ENCODE data around the gene CDK17. TPM values are rescaled to one million over a fixed set of nuclear protein-coding genes. Genes with fewer than 3 reads are reported as not detected.

The CDK17 gene
- total RNA-seq, 1 experiment from 2014 or later: 23.9 TPM

- Histone ChIP-seq H3K4me2 (ENCODE audit: low read length) (no peak overlapping the region), H3K4me3 (ENCODE audit: low read length) (no peak overlapping the region), H3K9ac (ENCODE audit: low read length) (no peak overlapping the region), H4K20me1 (ENCODE audit: low read length) (peaks cover 19% of the 10 kb centered on the region; the same call in 1 of the 2 replicates), H3K27me3 (ENCODE audit: low read length) (no peaks in the 10 kb centered on the region), H3K27ac (ENCODE audit: low read length) (no peak overlapping the region), H3K79me2 (ENCODE audit: low read length) (peaks cover 90% of the 10 kb centered on the region), H3K9me2 (replicated peaks; ENCODE audit: low read length) (no peaks in the 10 kb centered on the region), H3K9me3 (ENCODE audit: low read length) (no peaks in the 10 kb centered on the region), H3K36me3 (ENCODE audit: low read depth, low read length) (no peaks in the 10 kb centered on the region), H2AFZ (ENCODE audit: low read length) (no peak overlapping the region), H3K4me1 (ENCODE audit: insufficient read depth, low read length) (peaks cover 5% of the 10 kb centered on the region; the same call in 1 of the 2 replicates), H3F3A (ENCODE audit: low read length, unreplicated experiment) (no peaks in the 10 kb centered on the region)
- ChIA-PET CTCF (no interaction called here), POLR2A (ENCODE audit: unreplicated experiment) (no interaction called here)
- intact Hi-C loops (cut with micrococcal nuclease): no loop called here
- no TSS peak for BruUV-seq (replicated peaks)
- ATAC-seq: 0 out of 2 replicates have a peak, but pooled peaks have one; percentile 21
- no peak for TF ChIP-seq EZH2phosphoT487 (IDR thresholded peaks at IDR 0.05; ENCODE audit: borderline replicate concordance, low read length)
- TF ChIP-seq EZH2 (IDR thresholded peaks at IDR 0.05; ENCODE audit: low read length, unreplicated experiment): no peak
- TF ChIP-seq CTCF (conservative IDR thresholded peaks at IDR 0.05; ENCODE audit: low read depth, low read length): no peak
- DNase-seq: peak; percentile 26
Observed at GRCh38 chr12:96359328-96359727, 40.9 kb downstream of the CDK17 start.

- no peaks in the 10 kb centered on the region for H3F3A ChIP-seq (ENCODE audit: low read length, unreplicated experiment)
- peaks cover 90% of the 10 kb centered on the region for H3K79me2 ChIP-seq (ENCODE audit: low read length)
- TF ChIP-seq EZH2phosphoT487 (IDR thresholded peaks at IDR 0.05; ENCODE audit: borderline replicate concordance, low read length) (no peak), CTCF (conservative IDR thresholded peaks at IDR 0.05; ENCODE audit: low read depth, low read length) (no peak), EZH2 (IDR thresholded peaks at IDR 0.05; ENCODE audit: low read length, unreplicated experiment) (no peak)
- H2AFZ ChIP-seq (ENCODE audit: low read length): no peak overlapping the region
- no peak for DNase-seq
- CTCF ChIA-PET: no interaction called here
- no peaks in the 10 kb centered on the region for H3K36me3 ChIP-seq (ENCODE audit: low read depth, low read length)
- no TSS peak for BruUV-seq (replicated peaks)
- H3K4me2 ChIP-seq (ENCODE audit: low read length): no peak overlapping the region
- no peak overlapping the region for H3K27ac ChIP-seq (ENCODE audit: low read length)
- no peaks in the 10 kb centered on the region for H3K4me1 ChIP-seq (ENCODE audit: insufficient read depth, low read length)
- no peak for ATAC-seq
- H4K20me1 ChIP-seq (ENCODE audit: low read length): peaks cover 38% of the 10 kb centered on the region; the same call in 1 of the 2 replicates
- no peak overlapping the region for H3K9ac ChIP-seq (ENCODE audit: low read length)
- H3K4me3 ChIP-seq (ENCODE audit: low read length): no peak overlapping the region
- intact Hi-C loops (cut with micrococcal nuclease): no loop called here
- no peaks in the 10 kb centered on the region for H3K9me3 ChIP-seq (ENCODE audit: low read length)
- H3K9me2 ChIP-seq (replicated peaks; ENCODE audit: low read length): no peaks in the 10 kb centered on the region
- POLR2A ChIA-PET (ENCODE audit: unreplicated experiment): no interaction called here
- H3K27me3 ChIP-seq (ENCODE audit: low read length): no peaks in the 10 kb centered on the region
Observed at GRCh38 chr12:96356831-96357230, 43.4 kb downstream of the CDK17 start.

GRCh38 chr12:96354844-96355534, 45.2 kb downstream of the CDK17 start:
- Histone ChIP-seq H3K4me1 (ENCODE audit: insufficient read depth, low read length) (no peaks in the 10 kb centered on the region), H3K9me3 (ENCODE audit: low read length) (no peaks in the 10 kb centered on the region), H4K20me1 (ENCODE audit: low read length) (peaks cover 37% of the 10 kb centered on the region), H3F3A (ENCODE audit: low read length, unreplicated experiment) (no peaks in the 10 kb centered on the region), H2AFZ (ENCODE audit: low read length) (no peak overlapping the region), H3K36me3 (ENCODE audit: low read depth, low read length) (no peaks in the 10 kb centered on the region), H3K9me2 (replicated peaks; ENCODE audit: low read length) (no peaks in the 10 kb centered on the region), H3K9ac (ENCODE audit: low read length) (no peak overlapping the region), H3K4me3 (ENCODE audit: low read length) (no peak overlapping the region), H3K27ac (ENCODE audit: low read length) (no peak overlapping the region), H3K4me2 (ENCODE audit: low read length) (no peak overlapping the region), H3K27me3 (ENCODE audit: low read length) (no peaks in the 10 kb centered on the region), H3K79me2 (ENCODE audit: low read length) (peaks cover 90% of the 10 kb centered on the region)
- intact Hi-C loops (cut with micrococcal nuclease): no loop called here
- TF ChIP-seq EZH2 (IDR thresholded peaks at IDR 0.05; ENCODE audit: low read length, unreplicated experiment): no peak
- DNase-seq (no peak), ATAC-seq (no peak)
- no TSS peak for BruUV-seq (replicated peaks)
- CTCF ChIA-PET: no interaction called here
- POLR2A ChIA-PET (ENCODE audit: unreplicated experiment): interaction anchor here (0.6 kb wide), 1 partner anchor 498 kb away, joined by 5 read pairs; no protein-coding TSS in a partner anchor

Data from PC-3 (cell line).